Measurements from ENCODE around the gene ARHGAP1. TPM values are rescaled to one million over a fixed set of nuclear protein-coding genes. Genes with fewer than 3 reads are reported as not detected.

Gene ARHGAP1
- total and polyA plus RNA-seq, 2 of the 4 experiments (the other 2 are of a cell fraction) = 46.6 to 78.8 TPM

DNA sequence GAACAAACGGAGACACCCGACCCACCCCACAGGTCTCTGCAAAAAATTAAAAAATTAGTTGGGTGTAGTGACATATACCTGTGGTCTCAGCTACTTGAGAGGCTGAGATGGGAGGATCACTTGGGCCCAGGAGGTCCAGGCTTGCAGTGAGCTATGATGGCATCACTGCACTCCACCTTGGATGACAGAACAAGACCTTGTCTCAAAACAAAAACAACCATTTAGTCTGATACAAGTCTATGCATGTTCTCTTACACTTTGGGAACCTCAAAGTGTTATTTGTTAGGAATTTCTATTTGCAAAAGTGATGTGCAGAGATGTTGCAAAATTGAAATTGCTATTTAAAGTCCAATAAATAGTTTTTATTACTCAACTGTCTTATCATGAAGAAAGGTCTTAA lies 68.7 kb downstream of the ARHGAP1 start:
- WGBS, 2 experiments (ENCODE audit: extremely low coverage in 2 of 2, insufficient read length in 1 of 2) = no CpG with 5 or more reads among the region's 2 CpGs
- intact Hi-C loops (cut with micrococcal nuclease) (no loop called here), in situ Hi-C loops (cut with MboI; ENCODE audit: low sequenced_read_pairs) (no loop called here), dilution Hi-C loops (cut with HindIII; ENCODE audit: low sequenced_read_pairs, unreplicated experiment) (no loop called here)
- ChIA-PET POLR2A (ENCODE audit: unreplicated experiment) (no interaction called here), CTCF (interaction anchor here (2.1 kb wide), 1 partner anchor 14 kb away, joined by 6 read pairs; the partner anchor contains the start of gene ATG13)
- Histone ChIP-seq H3K4me1 (ENCODE audit: control insufficient read depth, insufficient read depth, low read length) (no peaks in the 10 kb centered on the region), H2BK5ac (ENCODE audit: low read depth, low read length, poor library complexity, severe bottlenecking) (no peak overlapping the region), H2AK5ac (ENCODE audit: low read depth, low read length) (no peak overlapping the region), H3K4ac (ENCODE audit: low read depth, low read length) (no peak overlapping the region), H3K27me3 (ENCODE audit: control insufficient read depth, insufficient read depth, low read length) (no peaks in the 10 kb centered on the region), H3K4me3 (ENCODE audit: insufficient read depth, low read depth, low read length) (no peak overlapping the region), H2AFZ (replicated peaks; ENCODE audit: low read length, poor library complexity) (no peak overlapping the region), H4K91ac (ENCODE audit: insufficient read depth, low read depth, low read length) (no peak overlapping the region), H3K79me1 (ENCODE audit: low read depth in 1 of 2, low read length in 2 of 2) (peaks cover 18 to 37% of the 10 kb centered on the region in 2 experiments), H3K36me3 (ENCODE audit: control insufficient read depth, insufficient read depth, low read length) (peaks cover 19% of the 10 kb centered on the region), H3K27ac (ENCODE audit: insufficient read depth, low read length) (no peak overlapping the region), H3K23ac (ENCODE audit: low read depth, low read length) (no peak overlapping the region), H3K9ac (ENCODE audit: low read depth, low read length) (no peak overlapping the region), H3K14ac (replicated peaks; ENCODE audit: low read depth, low read length) (no peak overlapping the region), H3K4me2 (ENCODE audit: low read depth, low read length) (no peak overlapping the region), H4K8ac (ENCODE audit: low read depth in 2 of 2, low read length in 2 of 2) (no peak overlapping the region), H3K56ac (ENCODE audit: extremely low read depth, insufficient read depth, low read length) (no peak overlapping the region), H3K18ac (ENCODE audit: low read depth, low read length) (no peak overlapping the region), H3K9me3 (ENCODE audit: control insufficient read depth, insufficient read depth, low read length) (no peaks in the 10 kb centered on the region), H3K9me1 (ENCODE audit: insufficient read depth, low read length) (no peaks in the 10 kb centered on the region), H2AK9ac (replicated peaks; ENCODE audit: low read depth, low read length, poor library complexity) (no peak overlapping the region), H2BK120ac (ENCODE audit: low read depth, low read length) (no peak overlapping the region), H2BK15ac (ENCODE audit: low read depth, low read length) (no peak overlapping the region), H4K20me1 (ENCODE audit: insufficient read depth, low read length) (peaks cover 2% of the 10 kb centered on the region; the same call in 1 of the 2 replicates), H4K5ac (ENCODE audit: low read depth, low read length) (no peak overlapping the region), H2BK20ac (ENCODE audit: low read depth, low read length) (no peak overlapping the region)
- TF ChIP-seq CTCF (conservative IDR thresholded peaks at IDR 0.05; ENCODE audit: low read depth, low read length) (no peak), BHLHE40 (IDR thresholded peaks at IDR 0.05; ENCODE audit: low read depth, low read length) (no peak), RCOR1 (IDR thresholded peaks at IDR 0.05; ENCODE audit: insufficient replicate concordance, low read length) (no peak), POLR2A (IDR thresholded peaks at IDR 0.05; ENCODE audit: low read depth, low read length) (no peak), CEBPB (IDR thresholded peaks at IDR 0.05; ENCODE audit: low read depth, low read length) (no peak), RAD21 (IDR thresholded peaks at IDR 0.05; ENCODE audit: low read length) (no peak), MXI1 (IDR thresholded peaks at IDR 0.05; ENCODE audit: borderline replicate concordance, low read depth, low read length) (no peak), MAFK (IDR thresholded peaks at IDR 0.05; ENCODE audit: low read depth, low read length) (no peak)
- BruUV-seq (replicated peaks) = no TSS peak
- ATAC-seq (ENCODE audit: low read depth) (no peak), DNase-seq (no peak)
